Measurements from ENCODE around the gene SLC47A1. TPM values are rescaled to one million over a fixed set of nuclear protein-coding genes. Genes with fewer than 3 reads are reported as not detected.
A peak's percentile ranks its signal among the peaks of the same experiment; 100 is the strongest.

Gene SLC47A1
- polyA plus RNA-seq, 1 donor: 1.1 TPM

GRCh38 chr17:19555746-19556145, 22.1 kb downstream of the SLC47A1 start:
- H3K36me3 ChIP-seq (ENCODE audit: control insufficient read depth, insufficient read depth, low read length): no peaks in the 10 kb centered on the region
- H3K9me3 ChIP-seq (ENCODE audit: control insufficient read depth, low read depth, low read length): peaks cover 3% of the 10 kb centered on the region
- no peaks in the 10 kb centered on the region for H3K27me3 ChIP-seq (ENCODE audit: control insufficient read depth, insufficient read depth, low read length)
- H3K27ac ChIP-seq (ENCODE audit: low read length): no peak overlapping the region
- DNase-seq: no peak
- no CpG with 5 or more reads among the region's 11 CpGs for WGBS (ENCODE audit: insufficient coverage, low lambda C conversion rate)
- H3K4me3 ChIP-seq (ENCODE audit: low read length): no peak overlapping the region
- H3K4me1 ChIP-seq (ENCODE audit: control insufficient read depth, insufficient read depth, low read length): peaks cover 22% of the 10 kb centered on the region

DNA sequence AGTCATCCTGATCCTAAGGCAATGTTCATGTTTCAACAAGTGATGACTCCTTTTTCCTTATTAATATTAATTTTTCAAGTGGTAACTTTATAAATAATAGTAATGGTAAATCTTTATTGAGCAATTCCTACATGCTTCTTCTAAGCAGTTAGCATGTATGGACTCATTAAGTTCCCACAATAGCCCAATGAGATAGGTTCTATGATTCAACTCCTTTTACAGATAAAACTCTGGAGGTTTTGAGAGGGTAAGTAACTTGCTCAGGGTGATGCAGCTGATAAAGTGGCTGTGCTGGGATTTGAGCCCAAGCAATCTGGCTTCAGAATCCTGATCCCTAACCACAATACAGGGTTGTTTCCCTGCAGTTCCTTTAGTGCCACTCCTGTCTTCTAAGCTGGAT, 25.3 kb downstream of the SLC47A1 start:
- no peak overlapping the region for H3K27ac ChIP-seq (ENCODE audit: low read length)
- H3K9me3 ChIP-seq (ENCODE audit: control insufficient read depth, low read depth, low read length): peaks cover 3% of the 10 kb centered on the region
- H3K36me3 ChIP-seq (ENCODE audit: control insufficient read depth, insufficient read depth, low read length): no peaks in the 10 kb centered on the region
- H3K4me3 ChIP-seq (ENCODE audit: low read length): no peak overlapping the region
- no peak for DNase-seq
- peaks cover 8% of the 10 kb centered on the region for H3K4me1 ChIP-seq (ENCODE audit: control insufficient read depth, insufficient read depth, low read length)
- no peaks in the 10 kb centered on the region for H3K27me3 ChIP-seq (ENCODE audit: control insufficient read depth, insufficient read depth, low read length)

- Histone ChIP-seq H3K27me3 (ENCODE audit: control insufficient read depth, insufficient read depth, low read length) (no peaks in the 10 kb centered on the region), H3K36me3 (ENCODE audit: control insufficient read depth, insufficient read depth, low read length) (no peaks in the 10 kb centered on the region), H3K27ac (ENCODE audit: low read length) (no peak overlapping the region), H3K9me3 (ENCODE audit: control insufficient read depth, low read depth, low read length) (peaks cover 3% of the 10 kb centered on the region), H3K4me3 (ENCODE audit: low read length) (no peak overlapping the region), H3K4me1 (ENCODE audit: control insufficient read depth, insufficient read depth, low read length) (peaks cover 4% of the 10 kb centered on the region)
- peak in 1 of 2 donors; percentile 45 for DNase-seq
- 60% methylated on average over 1 of the region's 9 CpGs for WGBS (ENCODE audit: insufficient coverage, low lambda C conversion rate)
Observed at GRCh38 chr17:19561697-19562318, 28.2 kb downstream of the SLC47A1 start.

GRCh38 chr17:19565817-19566575, 32.3 kb downstream of the SLC47A1 start:
- H3K27me3 ChIP-seq (ENCODE audit: control insufficient read depth, insufficient read depth, low read length): no peaks in the 10 kb centered on the region
- no peak for DNase-seq
- no peaks in the 10 kb centered on the region for H3K36me3 ChIP-seq (ENCODE audit: control insufficient read depth, insufficient read depth, low read length)
- no peak overlapping the region for H3K4me3 ChIP-seq (ENCODE audit: low read length)
- no peaks in the 10 kb centered on the region for H3K9me3 ChIP-seq (ENCODE audit: control insufficient read depth, low read depth, low read length)
- WGBS (ENCODE audit: insufficient coverage, low lambda C conversion rate): no CpG with 5 or more reads among the region's 15 CpGs
- peaks cover 12% of the 10 kb centered on the region for H3K4me1 ChIP-seq (ENCODE audit: control insufficient read depth, insufficient read depth, low read length)
- no peak overlapping the region for H3K27ac ChIP-seq (ENCODE audit: low read length)

DNA sequence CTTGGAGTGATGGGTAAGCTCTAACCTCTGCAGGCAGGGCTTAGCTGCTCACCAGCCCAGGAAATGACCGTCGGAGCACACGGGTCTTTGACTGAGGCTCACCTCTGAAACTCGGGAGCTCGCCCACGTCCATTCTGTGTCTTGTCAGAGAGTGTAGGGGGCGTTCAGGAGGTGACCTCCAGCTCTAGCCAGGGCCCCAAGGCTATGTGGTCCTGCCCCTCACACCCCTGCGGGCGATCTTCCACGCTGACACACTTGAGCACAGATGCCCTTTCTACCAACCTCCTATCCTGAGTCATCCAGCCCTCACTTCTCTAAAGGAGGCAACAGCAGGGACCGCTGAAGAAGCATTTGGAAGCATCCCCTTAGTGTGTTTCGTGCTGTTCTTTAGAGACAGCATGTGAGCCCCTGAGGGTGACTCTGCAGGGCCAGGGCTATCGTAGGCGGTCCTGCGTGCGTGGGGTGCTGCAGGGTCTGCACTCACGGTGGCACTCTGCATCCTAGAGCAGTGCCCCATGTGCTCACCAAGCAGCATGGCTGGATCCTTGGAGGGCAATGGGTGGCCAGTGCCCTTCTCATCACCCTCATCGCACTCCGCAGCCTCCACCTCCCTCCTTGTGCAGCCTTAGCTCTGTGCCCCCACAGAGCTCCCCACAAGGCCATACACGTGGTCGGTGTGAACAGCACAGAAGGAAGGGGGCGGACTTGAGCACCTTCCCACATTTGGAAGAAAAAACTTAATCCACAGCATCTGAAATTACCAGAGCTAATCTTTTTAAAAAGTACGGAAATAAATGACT, 33.8 kb downstream of the SLC47A1 start:
- no peaks in the 10 kb centered on the region for H3K36me3 ChIP-seq (ENCODE audit: control insufficient read depth, insufficient read depth, low read length)

DNA sequence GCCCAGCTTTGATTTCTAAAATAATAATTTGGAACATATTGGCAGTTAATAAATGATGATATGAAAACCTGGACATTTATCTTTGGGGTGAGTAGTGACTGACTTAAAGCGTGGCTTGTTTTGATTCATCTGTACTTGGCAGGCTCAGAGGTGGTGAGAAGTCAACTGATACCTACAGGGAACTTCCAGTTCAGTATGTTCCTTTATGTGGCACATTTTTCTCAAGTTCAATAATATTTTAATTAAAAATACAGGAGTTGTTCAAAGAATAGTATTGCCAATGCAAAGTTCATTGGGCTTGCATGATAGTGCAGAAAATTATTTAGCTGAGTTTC, 34.3 kb downstream of the SLC47A1 start:
- H3K36me3 ChIP-seq (ENCODE audit: control insufficient read depth, insufficient read depth, low read length): no peaks in the 10 kb centered on the region
- no peak for DNase-seq
- H3K9me3 ChIP-seq (ENCODE audit: control insufficient read depth, low read depth, low read length): no peaks in the 10 kb centered on the region
- no peaks in the 10 kb centered on the region for H3K27me3 ChIP-seq (ENCODE audit: control insufficient read depth, insufficient read depth, low read length)
- no peak overlapping the region for H3K27ac ChIP-seq (ENCODE audit: low read length)
- no CpG with 5 or more reads among the region's 1 CpG for WGBS (ENCODE audit: insufficient coverage, low lambda C conversion rate)
- H3K4me1 ChIP-seq (ENCODE audit: control insufficient read depth, insufficient read depth, low read length): peaks cover 8% of the 10 kb centered on the region
- H3K4me3 ChIP-seq (ENCODE audit: low read length): no peak overlapping the region

More for the DNA sequence above, 33.8 kb downstream of the SLC47A1 start:
- 100% methylated on average over 1 of the region's 23 CpGs for WGBS (ENCODE audit: insufficient coverage, low lambda C conversion rate)
- H3K27me3 ChIP-seq (ENCODE audit: control insufficient read depth, insufficient read depth, low read length): no peaks in the 10 kb centered on the region
- H3K4me1 ChIP-seq (ENCODE audit: control insufficient read depth, insufficient read depth, low read length): peaks cover 10% of the 10 kb centered on the region
- H3K4me3 ChIP-seq (ENCODE audit: low read length): no peak overlapping the region
- H3K27ac ChIP-seq (ENCODE audit: low read length): no peak overlapping the region
- H3K9me3 ChIP-seq (ENCODE audit: control insufficient read depth, low read depth, low read length): no peaks in the 10 kb centered on the region
- DNase-seq: no peak

- Histone ChIP-seq H3K9me3 (ENCODE audit: control insufficient read depth, low read depth, low read length) (no peaks in the 10 kb centered on the region), H3K4me1 (ENCODE audit: control insufficient read depth, insufficient read depth, low read length) (peaks cover 10% of the 10 kb centered on the region), H3K36me3 (ENCODE audit: control insufficient read depth, insufficient read depth, low read length) (no peaks in the 10 kb centered on the region), H3K27ac (ENCODE audit: low read length) (no peak overlapping the region), H3K27me3 (ENCODE audit: control insufficient read depth, insufficient read depth, low read length) (no peaks in the 10 kb centered on the region), H3K4me3 (ENCODE audit: low read length) (no peak overlapping the region)
- no CpG with 5 or more reads among the region's 3 CpGs for WGBS (ENCODE audit: insufficient coverage, low lambda C conversion rate)
- no peak for DNase-seq
Observed at GRCh38 chr17:19569785-19570543, 36.3 kb downstream of the SLC47A1 start.

GRCh38 chr17:19570544-19571062, 36.9 kb downstream of the SLC47A1 start:
- no CpG with 5 or more reads among the region's 4 CpGs for WGBS (ENCODE audit: insufficient coverage, low lambda C conversion rate)
- peak in 1 of 2 donors; percentile 73 for DNase-seq
- H3K27ac ChIP-seq (ENCODE audit: low read length): no peak overlapping the region

GRCh38 chr17:19573075-19573474, 39.4 kb downstream of the SLC47A1 start:
- Histone ChIP-seq H3K27me3 (ENCODE audit: control insufficient read depth, insufficient read depth, low read length) (no peaks in the 10 kb centered on the region), H3K36me3 (ENCODE audit: control insufficient read depth, insufficient read depth, low read length) (no peaks in the 10 kb centered on the region), H3K9me3 (ENCODE audit: control insufficient read depth, low read depth, low read length) (no peaks in the 10 kb centered on the region), H3K27ac (ENCODE audit: low read length) (no peak overlapping the region), H3K4me1 (ENCODE audit: control insufficient read depth, insufficient read depth, low read length) (peaks cover 10% of the 10 kb centered on the region), H3K4me3 (ENCODE audit: low read length) (no peak overlapping the region)
- no peak for DNase-seq
- WGBS (ENCODE audit: insufficient coverage, low lambda C conversion rate): 0% methylated on average over 1 of the region's 2 CpGs

More at GRCh38 chr17:19570544-19571062, 36.9 kb downstream of the SLC47A1 start:
- no peaks in the 10 kb centered on the region for H3K9me3 ChIP-seq (ENCODE audit: control insufficient read depth, low read depth, low read length)
- H3K4me3 ChIP-seq (ENCODE audit: low read length): no peak overlapping the region
- no peaks in the 10 kb centered on the region for H3K27me3 ChIP-seq (ENCODE audit: control insufficient read depth, insufficient read depth, low read length)
- H3K36me3 ChIP-seq (ENCODE audit: control insufficient read depth, insufficient read depth, low read length): no peaks in the 10 kb centered on the region
- peaks cover 10% of the 10 kb centered on the region for H3K4me1 ChIP-seq (ENCODE audit: control insufficient read depth, insufficient read depth, low read length)

DNA sequence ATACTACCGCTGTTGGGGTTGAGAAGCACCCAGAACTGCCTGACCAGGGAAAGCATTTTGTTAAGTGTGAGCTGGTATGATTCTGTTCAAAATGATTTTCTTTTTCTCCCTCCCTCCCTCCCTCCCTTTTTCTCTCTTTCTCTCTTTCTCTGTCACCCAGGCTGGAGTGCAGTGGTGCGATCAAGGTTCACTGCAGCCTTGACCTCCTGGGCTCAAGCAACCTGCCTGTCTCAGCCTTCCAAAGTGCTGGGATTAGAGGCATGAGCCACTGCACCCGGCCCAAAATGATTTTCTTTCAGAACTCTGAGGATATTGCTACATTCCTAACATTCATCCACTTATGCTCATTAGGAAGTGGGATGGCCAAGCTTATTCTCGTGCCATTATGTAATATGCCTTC, 41.3 kb downstream of the SLC47A1 start:
- no peaks in the 10 kb centered on the region for H3K9me3 ChIP-seq (ENCODE audit: control insufficient read depth, low read depth, low read length)
- H3K27me3 ChIP-seq (ENCODE audit: control insufficient read depth, insufficient read depth, low read length): peaks cover 8% of the 10 kb centered on the region
- peaks cover 12% of the 10 kb centered on the region for H3K4me1 ChIP-seq (ENCODE audit: control insufficient read depth, insufficient read depth, low read length)
- H3K4me3 ChIP-seq (ENCODE audit: low read length): no peak overlapping the region
- no peaks in the 10 kb centered on the region for H3K36me3 ChIP-seq (ENCODE audit: control insufficient read depth, insufficient read depth, low read length)
- no peak for DNase-seq
- WGBS (ENCODE audit: insufficient coverage, low lambda C conversion rate): 100% methylated on average over 1 of the region's 4 CpGs
- no peak overlapping the region for H3K27ac ChIP-seq (ENCODE audit: low read length)

Data from large intestine (tissue), 3 donors.